ENCODE results near the gene KLF4.
A peak's percentile ranks its signal among the peaks of the same experiment; 100 is the strongest.

The KLF4 gene

GRCh38 chr9:107489687-107490605, at the start of gene KLF4:
KLF4 (minus strand) TSS chr9:107489769; CDS start chr9:107489172, 597 bp downstream.
- TF ChIP-seq CTCF (IDR thresholded peaks at IDR 0.05; ENCODE audit: low read depth, low read length, missing control alignments), result no peak
- H3K4me3 ChIP-seq (ENCODE audit: low read depth, low read length), result peak within 1 kb of the TSS; percentile 45

GRCh38 chr9:107536462-107536861, 46.9 kb upstream of the KLF4 start:
- DNase-seq (ENCODE audit: low read depth), result no peak
- TF ChIP-seq CTCF (IDR thresholded peaks at IDR 0.05; ENCODE audit: low read depth, low read length, missing control alignments), result no peak
- no peak overlapping the region for H3K4me3 ChIP-seq (ENCODE audit: low read depth, low read length)

More at GRCh38 chr9:107489687-107490605, at the start of gene KLF4:
- peak; percentile 30 for DNase-seq (ENCODE audit: low read depth)

- TF ChIP-seq CTCF (IDR thresholded peaks at IDR 0.05; ENCODE audit: low read depth, low read length, missing control alignments), result no peak
- no peak for DNase-seq (ENCODE audit: low read depth)
- H3K4me3 ChIP-seq (ENCODE audit: low read depth, low read length), result no peak overlapping the region
These were observed 45.0 kb upstream of the KLF4 start for GRCh38 chr9:107534510-107535078.

GRCh38 chr9:107530679-107531078, 41.1 kb upstream of the KLF4 start:
- DNase-seq (ENCODE audit: low read depth), result no peak
- no peak overlapping the region for H3K4me3 ChIP-seq (ENCODE audit: low read depth, low read length)
- TF ChIP-seq CTCF (IDR thresholded peaks at IDR 0.05; ENCODE audit: low read depth, low read length, missing control alignments), result no peak

- H3K4me3 ChIP-seq (ENCODE audit: low read depth, low read length), result no peak overlapping the region
- no peak for TF ChIP-seq CTCF (IDR thresholded peaks at IDR 0.05; ENCODE audit: low read depth, low read length, missing control alignments)
- no peak for DNase-seq (ENCODE audit: low read depth)
These were observed 39.1 kb upstream of the KLF4 start for GRCh38 chr9:107528686-107529085.

- no peak for TF ChIP-seq CTCF (IDR thresholded peaks at IDR 0.05; ENCODE audit: low read depth, low read length, missing control alignments)
- no peak overlapping the region for H3K4me3 ChIP-seq (ENCODE audit: low read depth, low read length)
- DNase-seq (ENCODE audit: low read depth), result no peak
These were observed 34.0 kb upstream of the KLF4 start for GRCh38 chr9:107523539-107523938.
